HCT116 (cell line): ENCODE results near the gene ARRDC2. TPM values are rescaled to one million over a fixed set of nuclear protein-coding genes. Genes with fewer than 3 reads are reported as not detected.

ENCODE experiments used
- ATAC-seq: fragments of 200-7000 bp; cut with Tn5 transposase; 2 replicates; pipeline ENCODE4 v1.9.1; 2020; ENCODE audit warnings: mild to moderate bottlenecking, moderate library complexity
- BruUV-seq: library from RNA; stranded (reverse); fragments of 400-500 nt; replicated peaks from 2 replicates; lab custom pipeline; 2021; lab: Mats Ljungman, UMichigan
- CTCF ChIA-PET: fragments of 300-600 bp; sonication (Branson Sonifier 250); formaldehyde crosslinking; loops from one replicate; lab custom pipeline; 2021; ENCODE audit warnings: antibody characterized with exemption; lab: Charles Lee
- POLR2A ChIA-PET: fragments of 300-600, 350-600 bp; sonication (Branson Sonifier 250); formaldehyde crosslinking; loops from one replicate; lab custom pipeline; 2021; ENCODE audit warnings: antibody characterized with exemption; lab: Charles Lee
- RAD21 ChIA-PET, 2 experiments: fragments of 300-600 bp; sonication (Branson Sonifier 250); formaldehyde crosslinking; loops; one replicate each; lab custom pipeline; 2023; ENCODE audit warnings: low total read pairs in 2 of 2; ENCODE audit not compliant: uncharacterized antibody in 2 of 2, unreplicated experiment in 2 of 2, low non-redundant PET in 1 of 2; lab: Charles Lee
- DNase-seq: peaks from one replicate; pipeline ENCODE4 v3.0.0-alpha.2; 2010; ENCODE audit warnings: low read depth, low spot score
- H2AFZ ChIP-seq: fragments of 200-600 bp; shearing (Covaris generic), sonication (generic); 2 replicates; pipeline ENCODE4 v1.6.1; 2017; ENCODE audit warnings: low read depth, mixed run types, mixed read lengths, antibody characterized with exemption, low read length; ENCODE audit not compliant: poor library complexity, severe bottlenecking
- H3K27ac ChIP-seq: 2 replicates; pipeline ENCODE4 v1.5.1; 2012; ENCODE audit warnings: low read depth, low read length
- H3K27me3 ChIP-seq: fragments of 200-600 bp; sonication (generic); 2 replicates; pipeline ENCODE4 v1.6.1; 2016; ENCODE audit warnings: mixed run types, low read length, mixed read lengths; ENCODE audit not compliant: insufficient read depth
- H3K36me3 ChIP-seq, 2 experiments: fragments of 200-500 bp in 1 of 2; fragments of 200-600 bp in 1 of 2; sonication (Bioruptor generic) in 1 of 2; sonication (generic) in 1 of 2; 2 replicates each; pipeline versions ENCODE4 v1.5.1 to v1.6.1; 2014 to 2016; ENCODE audit warnings: low read length in 2 of 2, inconsistent platforms in 1 of 2, mixed read lengths in 1 of 2, mixed run types in 1 of 2; ENCODE audit not compliant: insufficient read depth in 2 of 2, control insufficient read depth in 1 of 2
- H3K4me1 ChIP-seq, 2 experiments: fragments of 200-600 bp in 1 of 2; sonication (generic) in 1 of 2; 2 replicates each; pipeline versions ENCODE4 v1.5.1 to v1.6.1; 2012 to 2017; ENCODE audit warnings: low read length in 2 of 2, inconsistent platforms in 1 of 2, mild to moderate bottlenecking in 1 of 2, mixed read lengths in 1 of 2, mixed run types in 1 of 2, moderate library complexity in 1 of 2; ENCODE audit not compliant: insufficient read depth in 2 of 2, control insufficient read depth in 1 of 2
- H3K4me2 ChIP-seq: fragments of 200-600 bp; sonication (generic); 2 replicates; pipeline ENCODE4 v1.6.1; 2017; ENCODE audit warnings: mixed run types, low read length, mixed read lengths
- H3K4me3 ChIP-seq, 2 experiments: fragments of 200-600 bp in 1 of 2; sonication (generic) in 1 of 2; replicated peaks in 1 of 2; 2 replicates each; pipeline ENCODE4 v1.5.1; 2011 to 2016; ENCODE audit warnings: low read length in 2 of 2, control low read depth in 1 of 2, low read depth in 1 of 2, mild to moderate bottlenecking in 1 of 2, mixed read lengths in 1 of 2, mixed run types in 1 of 2
- H3K79me2 ChIP-seq: fragments of 200-600 bp; sonication (generic); 2 replicates; pipeline ENCODE4 v1.6.1; 2017; ENCODE audit warnings: mild to moderate bottlenecking, mixed run types, low read length, moderate library complexity, mixed read lengths; ENCODE audit not compliant: insufficient read depth
- H3K9ac ChIP-seq: fragments of 200-600 bp; sonication (generic); 2 replicates; pipeline ENCODE4 v1.6.1; 2016; ENCODE audit warnings: low read length, mixed read lengths
- H3K9me2 ChIP-seq: fragments of 200-600 bp; sonication (generic), shearing (Covaris generic); 2 replicates; pipeline ENCODE4 v1.6.1; 2017; ENCODE audit warnings: mixed run types, mild to moderate bottlenecking, moderate library complexity; ENCODE audit not compliant: insufficient read depth
- H3K9me3 ChIP-seq, 2 experiments: fragments of 200-500 bp in 1 of 2; fragments of 200-600 bp in 1 of 2; sonication (Bioruptor generic) in 1 of 2; sonication (generic) in 1 of 2; 2 replicates each; pipeline ENCODE4 v1.6.1; 2014 to 2017; ENCODE audit warnings: low read length in 2 of 2, mixed read lengths in 2 of 2, inconsistent platforms in 1 of 2, low read depth in 1 of 2, mild to moderate bottlenecking in 1 of 2, mixed run types in 1 of 2, moderate library complexity in 1 of 2; ENCODE audit not compliant: control insufficient read depth in 1 of 2, insufficient read depth in 1 of 2
- H4K20me1 ChIP-seq: fragments of 200-600 bp; sonication (generic), shearing (Covaris generic); 2 replicates; pipeline ENCODE4 v1.6.1; 2017; ENCODE audit warnings: mixed run types, mild to moderate bottlenecking, moderate library complexity; ENCODE audit not compliant: insufficient read depth
- CEBPB ChIP-seq: IDR thresholded peaks from 2 replicates; pipeline ENCODE4 v1.6.1; 2012; ENCODE audit warnings: low read depth
- ELF1 ChIP-seq: IDR thresholded peaks from 2 replicates; pipeline ENCODE4 v1.6.1; 2012; ENCODE audit warnings: low read depth, borderline replicate concordance
- EZH2 ChIP-seq: fragments of 200-600 bp; sonication (generic); IDR thresholded peaks from 2 replicates; pipeline ENCODE4 v1.6.1; 2017; ENCODE audit warnings: antibody characterized with exemption, mixed run types
- EZH2phosphoT487 ChIP-seq: fragments of 200-600 bp; IDR thresholded peaks from 2 replicates; pipeline ENCODE4 v1.6.1; 2018; ENCODE audit warnings: antibody characterized with exemption, borderline replicate concordance
- FOSL1 ChIP-seq: IDR thresholded peaks from 2 replicates; pipeline ENCODE4 v1.6.1; 2012; ENCODE audit warnings: low read depth
- JUND ChIP-seq: IDR thresholded peaks from 2 replicates; pipeline ENCODE4 v1.6.1; 2012
- POLR2A ChIP-seq: IDR thresholded peaks from 2 replicates; pipeline ENCODE4 v1.7.0; 2011; ENCODE audit warnings: borderline replicate concordance; ENCODE audit not compliant: insufficient read depth, insufficient read length; ENCODE audit errors: extremely low read depth
- POLR2AphosphoS5 ChIP-seq: IDR thresholded peaks from 2 replicates; pipeline ENCODE4 v1.6.1; 2011; ENCODE audit warnings: mild to moderate bottlenecking, low read depth, low read length, moderate library complexity
- RAD21 ChIP-seq: IDR thresholded peaks from 2 replicates; pipeline ENCODE4 v1.6.1; 2012; ENCODE audit warnings: low read depth, mild to moderate bottlenecking
- SIN3A ChIP-seq: IDR thresholded peaks from 2 replicates; pipeline ENCODE4 v1.6.1; 2012; ENCODE audit warnings: low read depth
- SP1 ChIP-seq: IDR thresholded peaks from 2 replicates; pipeline ENCODE4 v1.6.1; 2012; ENCODE audit warnings: low read depth
- YY1 ChIP-seq: IDR thresholded peaks from 2 replicates; pipeline ENCODE4 v1.6.1; 2011; ENCODE audit warnings: low read length, low read depth, moderate library complexity, mild to moderate bottlenecking; ENCODE audit not compliant: insufficient replicate concordance; ENCODE audit errors: extremely low read depth
- ZFX ChIP-seq: fragments of 450-650 bp; IDR thresholded peaks from 2 replicates; pipeline ENCODE4 v1.6.1; 2017
- ZNF274 ChIP-seq: fragments of 200-500 bp; sonication (Bioruptor generic); IDR thresholded peaks from 2 replicates; pipeline ENCODE4 v1.6.1; 2014; ENCODE audit warnings: mild to moderate bottlenecking, low read depth, low read length, inconsistent platforms
- intact Hi-C: fragments of 100-400 bp; cut with micrococcal nuclease; formaldehyde crosslinking; loops from 2 replicates; pipeline ENCODE4 v1.10.0; 2022
- total RNA-seq: library from RNA; stranded (reverse); gene quantifications from one replicate; pipeline ENCODE4 v1.2.1, GENCODE V29; 2021; ENCODE audit not compliant: unreplicated experiment
- TF ChIP-seq, protein P1 (sequence below): IDR thresholded peaks from 2 replicates; pipeline ENCODE4 v1.6.1; 2012
- TF ChIP-seq, protein P2 (sequence below): IDR thresholded peaks from 2 replicates; pipeline ENCODE4 v1.6.1; 2012
- TF ChIP-seq, protein P3 (sequence below): IDR thresholded peaks from 2 replicates; pipeline ENCODE4 v1.6.1; 2012; ENCODE audit warnings: low read depth

Gene ARRDC2
- total RNA-seq, 1 experiment from 2014 or later = 36.5 TPM

DNA sequence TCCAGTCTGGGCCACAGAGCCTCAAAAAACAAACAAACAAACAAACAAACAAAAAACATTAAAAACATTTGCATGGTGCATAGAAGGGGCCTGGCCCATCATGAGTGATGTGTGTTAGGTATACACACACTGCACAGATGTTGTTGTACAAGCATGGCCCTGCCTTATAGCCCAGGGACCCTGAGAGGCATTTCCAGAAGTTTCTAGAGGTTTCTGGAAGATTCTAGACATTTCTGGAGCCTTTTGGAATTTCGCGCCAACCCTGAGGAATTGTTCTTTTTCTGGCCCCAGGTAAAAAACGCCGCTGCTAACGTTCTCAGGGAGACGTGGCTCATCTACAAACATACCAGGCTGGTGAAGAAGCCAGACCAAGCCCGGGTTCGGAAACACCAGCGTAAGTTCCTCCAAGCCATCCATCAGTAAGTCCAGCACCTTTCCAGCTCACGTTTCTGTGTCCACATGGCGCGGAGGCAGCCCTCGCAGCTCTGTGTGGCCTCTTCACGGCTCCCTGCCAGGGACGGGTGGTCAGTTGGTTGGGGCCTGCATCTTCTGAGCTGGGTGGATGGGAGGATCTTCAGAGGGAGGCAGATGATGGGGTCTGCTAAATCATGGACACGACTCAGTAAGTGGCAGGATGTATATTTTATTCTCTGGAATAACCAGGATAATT lies 18.4 kb upstream of the ARRDC2 start:
- CTCF ChIA-PET = no interaction called here
- no peaks in the 10 kb centered on the region for H3K36me3 ChIP-seq
- H2AFZ ChIP-seq = no peak overlapping the region
- no peaks in the 10 kb centered on the region for H4K20me1 ChIP-seq
- no peak overlapping the region for H3K9ac ChIP-seq
- H3K4me3 ChIP-seq = no peak overlapping the region
- H3K4me1 ChIP-seq = peaks cover 0 to 12% of the 10 kb centered on the region in 2 experiments; a peak in 2 of 4 replicates
- no TSS peak for BruUV-seq
- H3K27ac ChIP-seq = no peak overlapping the region
- intact Hi-C loops = no loop called here
- no peaks in the 10 kb centered on the region for H3K79me2 ChIP-seq
- no peaks in the 10 kb centered on the region for H3K27me3 ChIP-seq
- no peak for ATAC-seq
- H3K9me3 ChIP-seq = no peaks in the 10 kb centered on the region
- no peak for DNase-seq
- POLR2A ChIA-PET = interaction anchor here (0.6 kb wide), 1 partner anchor 42 kb away, joined by 4 read pairs; no protein-coding TSS in a partner anchor
- RAD21 ChIA-PET = no interaction called here
- H3K4me2 ChIP-seq = no peak overlapping the region
- TF ChIP-seq, protein P1, sequence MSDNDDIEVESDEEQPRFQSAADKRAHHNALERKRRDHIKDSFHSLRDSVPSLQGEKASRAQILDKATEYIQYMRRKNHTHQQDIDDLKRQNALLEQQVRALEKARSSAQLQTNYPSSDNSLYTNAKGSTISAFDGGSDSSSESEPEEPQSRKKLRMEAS = no peak
- no peak for TF ChIP-seq JUND
- H3K9me2 ChIP-seq = no peaks in the 10 kb centered on the region

DNA sequence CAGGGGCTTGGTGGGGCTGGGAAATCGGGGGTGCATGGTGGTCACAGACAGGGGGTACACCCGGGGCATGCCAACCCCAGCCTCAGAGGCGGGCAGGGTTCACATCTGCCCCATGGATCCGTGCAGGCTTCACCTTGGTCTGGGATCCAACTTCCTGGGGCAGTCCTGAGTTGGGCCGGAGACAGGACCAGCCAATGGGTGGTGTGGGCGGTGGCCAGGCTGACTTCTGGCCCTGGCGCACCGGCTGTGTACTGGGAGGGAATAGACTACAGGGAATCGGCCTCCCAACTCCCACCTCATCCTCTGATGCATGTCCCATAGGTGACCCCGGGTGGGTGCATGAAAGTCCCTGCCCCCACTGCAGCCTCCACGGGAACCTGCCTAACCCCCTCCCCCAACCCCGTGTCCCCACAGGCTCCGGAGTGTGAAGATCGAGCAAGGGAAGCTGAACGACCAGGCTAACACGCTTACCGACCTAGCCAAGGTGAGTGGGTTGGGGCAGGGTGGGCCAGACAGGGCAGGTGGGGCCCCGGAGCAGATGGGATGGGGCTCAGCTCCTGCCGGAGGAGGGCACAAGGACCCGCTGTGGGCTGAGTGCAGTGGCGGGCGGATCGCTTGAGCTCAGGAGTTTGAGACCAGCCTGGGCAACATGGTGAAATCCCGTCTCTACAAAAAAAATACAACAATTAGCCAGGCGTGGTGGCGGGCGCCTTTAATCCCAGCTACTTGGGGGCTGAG lies 14.7 kb upstream of the ARRDC2 start:
- POLR2A ChIA-PET = interaction anchor here (0.7 kb wide), 1 partner anchor 676 kb away, joined by 3 read pairs; no protein-coding TSS in a partner anchor
- BruUV-seq = no TSS peak
- TF ChIP-seq, protein P2, sequence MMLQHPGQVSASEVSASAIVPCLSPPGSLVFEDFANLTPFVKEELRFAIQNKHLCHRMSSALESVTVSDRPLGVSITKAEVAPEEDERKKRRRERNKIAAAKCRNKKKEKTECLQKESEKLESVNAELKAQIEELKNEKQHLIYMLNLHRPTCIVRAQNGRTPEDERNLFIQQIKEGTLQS = no peak
- TF ChIP-seq SIN3A (no peak), EZH2 (no peak), POLR2A (no peak), EZH2phosphoT487 (no peak), RAD21 (no peak), FOSL1 (no peak), ELF1 (no peak), POLR2AphosphoS5 (no peak), ZNF274 (no peak), SP1 (no peak), CEBPB (no peak), ZFX (no peak), YY1 (no peak)
- TF ChIP-seq, protein P3, sequence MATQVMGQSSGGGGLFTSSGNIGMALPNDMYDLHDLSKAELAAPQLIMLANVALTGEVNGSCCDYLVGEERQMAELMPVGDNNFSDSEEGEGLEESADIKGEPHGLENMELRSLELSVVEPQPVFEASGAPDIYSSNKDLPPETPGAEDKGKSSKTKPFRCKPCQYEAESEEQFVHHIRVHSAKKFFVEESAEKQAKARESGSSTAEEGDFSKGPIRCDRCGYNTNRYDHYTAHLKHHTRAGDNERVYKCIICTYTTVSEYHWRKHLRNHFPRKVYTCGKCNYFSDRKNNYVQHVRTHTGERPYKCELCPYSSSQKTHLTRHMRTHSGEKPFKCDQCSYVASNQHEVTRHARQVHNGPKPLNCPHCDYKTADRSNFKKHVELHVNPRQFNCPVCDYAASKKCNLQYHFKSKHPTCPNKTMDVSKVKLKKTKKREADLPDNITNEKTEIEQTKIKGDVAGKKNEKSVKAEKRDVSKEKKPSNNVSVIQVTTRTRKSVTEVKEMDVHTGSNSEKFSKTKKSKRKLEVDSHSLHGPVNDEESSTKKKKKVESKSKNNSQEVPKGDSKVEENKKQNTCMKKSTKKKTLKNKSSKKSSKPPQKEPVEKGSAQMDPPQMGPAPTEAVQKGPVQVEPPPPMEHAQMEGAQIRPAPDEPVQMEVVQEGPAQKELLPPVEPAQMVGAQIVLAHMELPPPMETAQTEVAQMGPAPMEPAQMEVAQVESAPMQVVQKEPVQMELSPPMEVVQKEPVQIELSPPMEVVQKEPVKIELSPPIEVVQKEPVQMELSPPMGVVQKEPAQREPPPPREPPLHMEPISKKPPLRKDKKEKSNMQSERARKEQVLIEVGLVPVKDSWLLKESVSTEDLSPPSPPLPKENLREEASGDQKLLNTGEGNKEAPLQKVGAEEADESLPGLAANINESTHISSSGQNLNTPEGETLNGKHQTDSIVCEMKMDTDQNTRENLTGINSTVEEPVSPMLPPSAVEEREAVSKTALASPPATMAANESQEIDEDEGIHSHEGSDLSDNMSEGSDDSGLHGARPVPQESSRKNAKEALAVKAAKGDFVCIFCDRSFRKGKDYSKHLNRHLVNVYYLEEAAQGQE = no peak

More for the DNA sequence above, 14.7 kb upstream of the ARRDC2 start:
- Histone ChIP-seq H3K27me3 (no peaks in the 10 kb centered on the region), H3K9ac (no peak overlapping the region), H3K27ac (no peak overlapping the region), H3K4me1 (peaks cover 8 to 20% of the 10 kb centered on the region in 2 experiments), H3K36me3 (no peaks in the 10 kb centered on the region), H4K20me1 (no peaks in the 10 kb centered on the region), H3K79me2 (no peaks in the 10 kb centered on the region), H3K9me3 (no peaks in the 10 kb centered on the region), H2AFZ (no peak overlapping the region), H3K4me3 (no peak overlapping the region), H3K9me2 (no peaks in the 10 kb centered on the region), H3K4me2 (no peak overlapping the region)
- ATAC-seq (no peak), DNase-seq (no peak)
- ChIA-PET RAD21 (interaction anchor here in 1 of 2 experiments (1.3 kb wide), 1 partner anchor 123 kb away, joined by 3 read pairs; no protein-coding TSS in a partner anchor), CTCF (interaction anchor here (1.0 to 6.2 kb wide), 2 partner anchors 43 to 58 kb away, joined by 3 to 127 read pairs; partner anchors contain the start of gene CCDC124)
- intact Hi-C loops = no loop called here
